Hepatocyte (in vitro differentiated cells): Measurements from ENCODE around the gene PPP1R14B. TPM values are rescaled to one million over a fixed set of nuclear protein-coding genes. Genes with fewer than 3 reads are reported as not detected.

Experiments used
- DNase-seq: peaks from one replicate; pipeline ENCODE4 v3.0.0-alpha.2; 2016; ENCODE audit warnings: low spot score
- H2AFZ ChIP-seq: fragments of 200-600 bp; sonication (generic); 2 replicates; pipeline ENCODE4 v1.6.0; 2016; ENCODE audit warnings: antibody characterized with exemption, mild to moderate bottlenecking
- H3K27ac ChIP-seq: fragments of 200-600 bp; sonication (generic); 2 replicates; pipeline ENCODE4 v1.5.1; 2016; ENCODE audit warnings: mild to moderate bottlenecking
- H3K27me3 ChIP-seq: fragments of 200-600 bp; sonication (generic); 2 replicates; pipeline ENCODE4 v1.6.1; 2016
- H3K36me3 ChIP-seq: fragments of 200-600 bp; sonication (generic); replicated peaks from 2 replicates; pipeline ENCODE4 v1.5.1; 2016; ENCODE audit warnings: low read depth; ENCODE audit not compliant: insufficient read depth
- H3K4me1 ChIP-seq: fragments of 200-600 bp; sonication (generic); 2 replicates; pipeline ENCODE4 v1.5.1; 2016; ENCODE audit warnings: mild to moderate bottlenecking, moderate library complexity; ENCODE audit not compliant: insufficient read depth
- H3K4me2 ChIP-seq: fragments of 200-600 bp; sonication (generic); 2 replicates; pipeline ENCODE4 v1.6.0; 2016
- H3K4me3 ChIP-seq: fragments of 200-600 bp; sonication (generic); 2 replicates; pipeline ENCODE4 v1.5.1; 2016; ENCODE audit warnings: mild to moderate bottlenecking
- H3K79me2 ChIP-seq: fragments of 200-600 bp; sonication (generic); 2 replicates; pipeline ENCODE4 v1.6.0; 2017; ENCODE audit warnings: mild to moderate bottlenecking
- H3K9me2 ChIP-seq: fragments of 200-600 bp; sonication (generic); replicated peaks from 2 replicates; pipeline ENCODE4 v1.6.0; 2017; ENCODE audit warnings: mild to moderate bottlenecking; ENCODE audit not compliant: insufficient read depth
- H3K9me3 ChIP-seq: fragments of 200-600 bp; sonication (generic); 2 replicates; pipeline ENCODE4 v1.5.1; 2016; ENCODE audit warnings: low read depth, mild to moderate bottlenecking
- H4K20me1 ChIP-seq: fragments of 200-600 bp; sonication (generic); 2 replicates; pipeline ENCODE4 v1.6.0; 2016; ENCODE audit warnings: mild to moderate bottlenecking; ENCODE audit not compliant: insufficient read depth, poor library complexity, severe bottlenecking
- CTCF ChIP-seq: fragments of 200-600 bp; sonication (generic); IDR thresholded peaks from 2 replicates; pipeline ENCODE4 v1.5.1; 2016; ENCODE audit warnings: antibody characterized with exemption, mild to moderate bottlenecking; ENCODE audit not compliant: poor library complexity
- EZH2 ChIP-seq: fragments of 200-600 bp; sonication (generic); IDR thresholded peaks from 2 replicates; pipeline ENCODE4 v1.6.1; 2016; ENCODE audit warnings: antibody characterized with exemption, mild to moderate bottlenecking, borderline replicate concordance
- EZH2phosphoT487 ChIP-seq: fragments of 200-600 bp; sonication (generic); IDR thresholded peaks from one replicate; pipeline ENCODE4 v1.6.1; 2018; ENCODE audit warnings: antibody characterized with exemption, mild to moderate bottlenecking, low read depth, moderate library complexity; ENCODE audit not compliant: unreplicated experiment, severe bottlenecking
- WGBS: methylation state at CpG from one replicate; pipeline ENCODE4 v1.1.6; 2016; ENCODE audit warnings: low lambda C conversion rate; ENCODE audit errors: missing lambda C conversion rate; 5-methylcytosine and 5-hydroxymethylcytosine counted together
- polyA plus RNA-seq: library from polyadenylated mRNA; unstranded; fragments of >200 nt; fragmentation: Nextera tagmentation; extraction: Ambion mirVana; gene quantifications from 2 replicates; pipeline ENCODE4 v1.2.1, GENCODE V29; 2016
- total RNA-seq: library from RNA; depleted of rRNA; stranded (reverse); fragments of >200 nt; gene quantifications from 2 replicates; pipeline ENCODE4 v1.2.3, GENCODE V29; 2014

Gene PPP1R14B
- total and polyA plus RNA-seq, 2 experiments from 2014 or later, result 86.8 to 229 TPM

DNA sequence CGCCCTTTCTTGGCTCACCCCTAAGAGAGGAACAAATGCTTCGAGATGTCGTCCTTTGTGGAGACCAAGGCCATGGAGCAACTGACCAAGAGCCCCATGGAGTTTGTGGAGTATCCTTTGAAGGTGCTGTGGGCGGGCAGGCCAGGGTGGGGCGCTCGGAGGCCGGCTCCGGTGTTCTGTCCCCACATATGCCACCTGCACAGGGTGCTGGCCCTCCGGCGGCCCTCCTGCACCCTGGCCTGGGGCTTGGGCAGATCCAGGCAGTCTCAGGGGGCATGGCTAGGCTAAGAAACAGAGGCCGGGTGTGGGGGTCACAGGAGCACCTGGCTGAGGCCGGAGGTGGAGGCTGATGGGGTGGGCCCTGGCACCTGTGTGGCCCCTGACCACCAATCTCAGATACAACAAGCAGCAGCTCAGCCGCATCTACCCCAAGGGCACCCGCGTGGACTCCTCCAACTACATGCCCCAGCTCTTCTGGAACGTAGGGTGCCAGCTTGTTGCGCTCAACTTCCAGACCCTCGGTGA lies 14.9 kb upstream of the PPP1R14B start:
- no peaks in the 10 kb centered on the region for H3K9me3 ChIP-seq
- WGBS, result 96% methylated on average over 17 of the region's 18 CpGs

DNA sequence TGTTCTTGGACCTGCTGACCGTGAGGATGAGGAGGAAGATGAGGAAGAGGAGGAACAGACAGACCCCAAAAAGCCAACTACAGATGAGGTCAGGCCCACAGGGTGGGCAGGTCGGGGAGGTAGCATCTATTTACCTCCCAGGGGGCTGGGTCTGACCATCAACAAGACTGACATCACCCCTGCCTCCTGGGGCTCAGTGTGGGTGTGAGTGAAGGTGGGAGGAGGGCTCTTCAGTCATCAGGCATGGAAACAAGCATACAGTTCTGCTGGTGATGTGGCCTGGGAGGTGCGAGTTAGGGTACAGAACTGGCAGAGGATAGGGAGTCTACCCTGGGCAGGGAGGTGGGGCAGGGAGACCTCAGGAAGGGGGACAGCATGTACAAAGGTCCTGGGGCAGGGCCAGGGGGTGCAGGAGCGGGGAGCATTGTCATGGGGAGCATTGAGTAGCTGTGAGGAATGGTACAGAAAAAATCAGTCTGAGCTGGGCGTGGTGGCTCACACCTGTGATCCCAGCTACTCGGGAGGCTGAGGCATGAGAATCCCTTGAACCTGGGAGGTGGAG lies 13.5 kb upstream of the PPP1R14B start:
- Histone ChIP-seq H2AFZ (no peak overlapping the region), H3K4me1 (no peaks in the 10 kb centered on the region), H4K20me1 (no peaks in the 10 kb centered on the region), H3K4me3 (no peak overlapping the region), H3K36me3 (no peaks in the 10 kb centered on the region), H3K9me3 (no peaks in the 10 kb centered on the region), H3K27me3 (no peaks in the 10 kb centered on the region), H3K79me2 (no peaks in the 10 kb centered on the region), H3K9me2 (no peaks in the 10 kb centered on the region), H3K27ac (no peak overlapping the region), H3K4me2 (no peak overlapping the region)
- no peak for TF ChIP-seq CTCF
- no peak for TF ChIP-seq EZH2phosphoT487
- TF ChIP-seq EZH2, result no peak
- 98% methylated on average over 6 of the region's 6 CpGs for WGBS
- no peak for DNase-seq

More for the DNA sequence above, 14.9 kb upstream of the PPP1R14B start:
- no peak overlapping the region for H3K4me3 ChIP-seq
- H3K36me3 ChIP-seq, result no peaks in the 10 kb centered on the region
- H3K27me3 ChIP-seq, result no peaks in the 10 kb centered on the region
- no peak for TF ChIP-seq CTCF
- no peak for TF ChIP-seq EZH2
- no peak for TF ChIP-seq EZH2phosphoT487
- H3K4me1 ChIP-seq, result no peaks in the 10 kb centered on the region
- no peak overlapping the region for H3K4me2 ChIP-seq
- no peaks in the 10 kb centered on the region for H4K20me1 ChIP-seq
- no peak for DNase-seq
- no peak overlapping the region for H3K27ac ChIP-seq
- H3K79me2 ChIP-seq, result no peaks in the 10 kb centered on the region
- H3K9me2 ChIP-seq, result no peaks in the 10 kb centered on the region
- H2AFZ ChIP-seq, result no peak overlapping the region

DNA sequence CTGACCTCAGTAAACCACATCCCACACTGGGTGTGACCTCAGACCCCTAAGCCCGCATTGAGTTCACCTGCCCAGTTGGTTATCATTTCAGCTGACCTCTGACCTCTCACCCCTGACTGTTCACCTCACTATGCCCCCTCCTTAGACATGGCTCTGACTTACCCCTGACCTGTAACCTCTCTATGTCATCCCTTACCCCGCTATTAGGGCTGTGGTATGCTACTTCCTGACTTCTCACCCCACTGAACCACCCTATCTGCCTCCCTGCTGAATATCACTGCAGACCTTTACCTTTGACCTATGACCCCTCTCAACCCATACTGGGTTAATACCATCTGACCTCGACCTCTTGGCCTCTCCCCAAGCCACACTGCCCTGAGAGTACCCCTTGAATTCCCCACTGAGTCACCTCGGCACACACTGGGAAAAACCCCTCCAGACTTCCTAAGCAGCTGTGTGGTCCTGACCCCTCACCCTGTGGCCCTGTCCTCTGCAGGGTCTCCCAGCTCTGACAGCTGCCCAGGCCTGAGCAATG lies 12.9 kb upstream of the PPP1R14B start:
- Histone ChIP-seq H3K4me2 (no peak overlapping the region), H3K4me1 (no peaks in the 10 kb centered on the region), H3K4me3 (no peak overlapping the region), H3K9me2 (no peaks in the 10 kb centered on the region), H3K27me3 (no peaks in the 10 kb centered on the region), H3K79me2 (no peaks in the 10 kb centered on the region), H3K36me3 (no peaks in the 10 kb centered on the region), H3K9me3 (no peaks in the 10 kb centered on the region), H3K27ac (no peak overlapping the region), H4K20me1 (no peaks in the 10 kb centered on the region), H2AFZ (no peak overlapping the region)
- 95% methylated on average over 4 of the region's 4 CpGs for WGBS
- no peak for DNase-seq
- TF ChIP-seq CTCF (no peak), EZH2phosphoT487 (no peak), EZH2 (no peak)
